SK-N-MC (cell line): Measurements from ENCODE around the gene PSPC1.
A peak's percentile ranks its signal among the peaks of the same experiment; 100 is the strongest.
"Not testable (repeated sequence)": the region's sequence is repeated elsewhere in the genome, so short reads cannot be mapped to it uniquely, and the experiment has no call there.

ENCODE experiments used
- DNase-seq: peaks from one replicate; pipeline ENCODE4 v3.0.0-alpha.2; 2011; ENCODE audit warnings: low read depth, low spot score
- H3K27ac ChIP-seq: fragments of 200-600 bp; sonication (generic); 2 replicates; pipeline ENCODE4 v1.5.1; 2016; ENCODE audit warnings: mixed run types
- H3K36me3 ChIP-seq: fragments of 200-600 bp; sonication (generic); 2 replicates; pipeline ENCODE4 v1.6.1; 2017; ENCODE audit warnings: antibody characterized with exemption, low read length, mixed read lengths; ENCODE audit not compliant: insufficient read depth
- H3K4me3 ChIP-seq: fragments of 200-600 bp; sonication (generic); 2 replicates; pipeline ENCODE4 v1.5.1; 2016
- H3K9ac ChIP-seq: fragments of 200-600 bp; sonication (generic); 2 replicates; pipeline ENCODE4 v1.8.0; 2017; ENCODE audit warnings: mixed run types, mixed read lengths; ENCODE audit not compliant: insufficient read length
- H3K9me3 ChIP-seq: fragments of 200-600 bp; sonication (generic); 2 replicates; pipeline ENCODE4 v1.6.1; 2017; ENCODE audit warnings: low read depth, mild to moderate bottlenecking, antibody characterized with exemption, low read length, moderate library complexity, mixed read lengths
- EZH2 ChIP-seq: fragments of 200-600 bp; sonication (generic); IDR thresholded peaks from one replicate; pipeline ENCODE4 v1.6.1; 2017; ENCODE audit warnings: antibody characterized with exemption
- FOXP2 ChIP-seq: optimal IDR thresholded peaks from 2 replicates; pipeline ENCODE3; 2011; ENCODE audit warnings: mild to moderate bottlenecking, moderate library complexity; ENCODE audit not compliant: insufficient read depth; ENCODE audit errors: extremely low read length, control extremely low read depth
- POLR2AphosphoS5 ChIP-seq: IDR thresholded peaks from 2 replicates; pipeline ENCODE4 v1.6.1; 2012; ENCODE audit warnings: mild to moderate bottlenecking, low read depth, low read length, borderline replicate concordance

PSPC1 gene

GRCh38 chr13:19695428-19695827 lies 87.3 kb downstream of the PSPC1 start:
- no peak overlapping the region for H3K4me3 ChIP-seq

GRCh38 chr13:19691447-19691846 lies 91.3 kb downstream of the PSPC1 start:
- not testable (repeated sequence) for H3K9ac ChIP-seq, DNase-seq, H3K27ac ChIP-seq, H3K9me3 ChIP-seq, H3K4me3 ChIP-seq
- peaks cover 18% of the 10 kb centered on the region for H3K36me3 ChIP-seq

More at GRCh38 chr13:19695428-19695827, 87.3 kb downstream of the PSPC1 start:
- Histone ChIP-seq H3K27ac (no peak overlapping the region), H3K36me3 (peaks cover 21% of the 10 kb centered on the region), H3K9ac (no peak overlapping the region), H3K9me3 (no peaks in the 10 kb centered on the region)
- TF ChIP-seq FOXP2 (no peak), POLR2AphosphoS5 (no peak), EZH2 (no peak)
- no peak for DNase-seq

DNA sequence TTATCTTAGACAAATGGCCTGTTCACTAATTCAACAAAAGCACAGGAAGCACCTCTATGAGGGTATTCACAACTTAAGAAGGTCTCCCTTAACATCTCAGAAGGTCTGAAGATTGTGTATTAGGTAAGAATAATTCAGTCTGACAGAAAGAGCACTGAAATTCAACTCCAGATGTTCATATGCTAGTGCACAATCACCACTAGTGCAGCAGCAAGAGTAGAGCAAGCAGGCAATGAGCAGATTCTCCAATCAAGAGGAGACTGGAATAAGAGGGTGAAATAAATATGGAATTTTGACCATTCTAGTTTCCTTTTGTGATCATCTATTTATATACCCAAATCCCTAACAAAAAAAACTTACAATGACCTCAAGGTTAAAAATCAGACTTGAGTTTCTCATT lies 97.3 kb downstream of the PSPC1 start:
- Histone ChIP-seq H3K9ac (no peak overlapping the region), H3K36me3 (no peaks in the 10 kb centered on the region), H3K27ac (no peak overlapping the region), H3K4me3 (no peak overlapping the region), H3K9me3 (no peaks in the 10 kb centered on the region)
- no peak for DNase-seq
- TF ChIP-seq POLR2AphosphoS5 (0 out of 2 replicates have a peak, but pooled peaks have one; percentile 11), FOXP2 (no peak)

GRCh38 chr13:19685034-19685433 lies 97.7 kb downstream of the PSPC1 start:
- Histone ChIP-seq H3K9me3 (no peaks in the 10 kb centered on the region), H3K36me3 (no peaks in the 10 kb centered on the region), H3K27ac (no peak overlapping the region), H3K4me3 (no peak overlapping the region), H3K9ac (no peak overlapping the region)
- DNase-seq, result no peak
- TF ChIP-seq EZH2 (no peak), FOXP2 (no peak), POLR2AphosphoS5 (no peak)

- peaks cover 14% of the 10 kb centered on the region; the same call in 1 of the 2 replicates for H3K36me3 ChIP-seq
- H3K4me3 ChIP-seq, result no peak overlapping the region; the same call in 1 of the 2 replicates
- peak; percentile 34 for DNase-seq
- no peak for TF ChIP-seq EZH2
- TF ChIP-seq FOXP2, result no peak
- no peak for TF ChIP-seq POLR2AphosphoS5
- no peak overlapping the region for H3K9ac ChIP-seq
- H3K27ac ChIP-seq, result peak overlapping the region; percentile 65; the same call in 1 of the 2 replicates
- H3K9me3 ChIP-seq, result no peaks in the 10 kb centered on the region
These were observed 101.2 kb downstream of the PSPC1 start for GRCh38 chr13:19681517-19681916.

DNA sequence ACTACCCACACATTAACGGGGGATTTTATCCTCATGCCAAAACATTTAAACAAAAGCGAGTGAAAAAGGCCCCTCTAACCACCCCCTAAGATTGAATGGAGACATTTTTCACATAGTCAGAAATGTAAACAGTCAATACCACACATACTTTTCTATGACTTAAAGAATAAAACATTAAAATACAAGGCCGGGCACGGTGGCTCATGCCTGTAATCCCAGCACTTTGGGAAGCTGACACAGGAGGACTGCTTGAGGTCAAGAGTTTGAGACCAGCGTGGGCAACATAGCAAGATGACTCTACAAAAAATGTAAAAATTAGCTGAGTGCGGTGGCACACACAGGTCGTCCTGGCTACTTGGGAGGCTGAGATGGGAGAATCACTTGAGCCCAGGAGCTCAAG lies 102.0 kb downstream of the PSPC1 start:
- Histone ChIP-seq H3K36me3 (peaks cover 22% of the 10 kb centered on the region; the same call in 1 of the 2 replicates), H3K27ac (no peak overlapping the region), H3K9ac (no peak overlapping the region), H3K9me3 (no peaks in the 10 kb centered on the region), H3K4me3 (no peak overlapping the region)
- no peak for TF ChIP-seq EZH2
- TF ChIP-seq FOXP2, result no peak
- no peak for TF ChIP-seq POLR2AphosphoS5
- DNase-seq, result no peak

DNA sequence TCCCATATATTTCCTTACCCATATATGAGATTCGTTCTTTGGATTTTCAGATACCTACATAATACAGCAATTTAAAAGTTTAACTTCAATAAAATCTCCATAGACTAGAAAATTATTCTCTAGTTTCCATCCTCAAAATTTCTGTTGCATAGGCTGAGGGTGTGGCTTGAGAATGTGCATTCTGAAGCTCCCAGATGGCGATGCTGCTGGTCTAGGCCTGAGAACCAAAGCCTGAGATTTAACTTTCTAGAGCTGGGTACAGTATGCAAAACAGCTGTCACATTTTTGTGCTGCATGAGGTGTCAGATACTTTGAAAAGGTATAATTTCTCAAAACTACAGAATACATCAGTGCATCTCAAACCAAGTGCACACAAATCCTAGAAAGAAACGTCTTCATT lies 106.6 kb downstream of the PSPC1 start:
- peak overlapping the region; percentile 70; the same call in 1 of the 2 replicates for H3K27ac ChIP-seq

DNA sequence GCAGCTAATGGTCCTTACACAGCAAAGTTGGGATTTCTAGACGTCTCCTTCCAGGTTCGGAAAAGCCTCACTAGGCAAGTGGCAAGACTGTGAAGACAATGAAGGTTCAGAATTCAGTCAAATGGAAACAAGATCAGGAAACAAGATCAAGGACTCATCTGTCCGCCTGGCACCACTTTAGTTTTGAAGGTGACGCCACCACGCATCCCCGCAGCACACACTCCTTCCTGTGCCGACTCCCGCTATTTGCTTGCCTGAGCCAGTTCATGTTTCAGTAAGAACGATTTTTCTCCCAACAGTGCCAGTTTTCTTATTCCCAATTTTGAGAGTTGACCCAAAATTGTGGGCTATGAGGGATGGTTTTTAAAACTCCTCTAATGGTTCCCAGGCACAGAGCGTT lies 107.8 kb downstream of the PSPC1 start:
- Histone ChIP-seq H3K4me3 (no peak overlapping the region), H3K27ac (no peak overlapping the region), H3K9ac (no peak overlapping the region), H3K9me3 (no peaks in the 10 kb centered on the region), H3K36me3 (peaks cover 70% of the 10 kb centered on the region)
- no peak for DNase-seq
- TF ChIP-seq EZH2, result no peak
- TF ChIP-seq FOXP2, result no peak
- TF ChIP-seq POLR2AphosphoS5, result no peak

More for the DNA sequence above, 106.6 kb downstream of the PSPC1 start:
- no peak overlapping the region for H3K9ac ChIP-seq
- H3K9me3 ChIP-seq, result no peaks in the 10 kb centered on the region
- DNase-seq, result no peak
- TF ChIP-seq FOXP2 (no peak), EZH2 (no peak), POLR2AphosphoS5 (no peak)
- H3K4me3 ChIP-seq, result no peak overlapping the region
- peaks cover 58% of the 10 kb centered on the region for H3K36me3 ChIP-seq
